ENCODE data around the gene NLRC4. TPM values are rescaled to one million over a fixed set of nuclear protein-coding genes. Genes with fewer than 3 reads are reported as not detected.

The NLRC4 gene
- polyA plus RNA-seq, 1 donor (not counting 4 experiments of a cell fraction or from before 2014, with no cell fraction given): not detected

DNA sequence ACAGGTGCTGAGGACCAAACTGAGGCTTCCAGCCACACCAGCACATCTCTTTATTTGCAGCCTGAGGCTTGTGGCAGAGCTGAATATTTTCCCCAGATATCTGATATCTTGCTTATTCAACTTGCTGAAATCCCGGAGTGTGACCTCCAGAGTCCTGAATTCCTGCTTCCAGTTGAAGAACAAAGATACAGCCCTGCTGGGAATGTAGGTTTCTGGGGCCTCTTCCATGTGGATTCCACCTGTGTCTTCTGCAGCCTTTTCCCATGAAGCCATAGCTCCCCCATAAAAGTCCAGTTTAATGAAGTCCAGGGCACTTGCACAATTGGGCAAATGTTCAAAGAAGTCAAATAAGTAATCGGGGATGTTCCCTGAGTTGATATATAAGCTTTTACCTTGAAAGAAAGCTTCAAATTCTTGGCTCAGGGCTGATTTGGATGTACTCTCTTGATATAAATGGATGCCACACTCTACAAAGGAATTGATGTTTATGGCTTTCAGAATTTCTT, 14.9 kb downstream of the NLRC4 start:
- H3K36me3 ChIP-seq (ENCODE audit: control insufficient read depth in 2 of 2, extremely low read depth in 1 of 2, insufficient read depth in 2 of 2, low read length in 2 of 2): no peaks in the 10 kb centered on the region
- H3K9me3 ChIP-seq (ENCODE audit: control insufficient read depth, low read depth, low read length): no peaks in the 10 kb centered on the region
- H2AFZ ChIP-seq (ENCODE audit: control insufficient read depth, low read length): no peak overlapping the region
- H3K9me1 ChIP-seq (ENCODE audit: control insufficient read depth, extremely low read depth, insufficient read depth, low read length): no peaks in the 10 kb centered on the region
- FAIRE-seq (no peak), DNase-seq (ENCODE audit: low read depth, low spot score) (no peak)
- TF ChIP-seq, protein P1, sequence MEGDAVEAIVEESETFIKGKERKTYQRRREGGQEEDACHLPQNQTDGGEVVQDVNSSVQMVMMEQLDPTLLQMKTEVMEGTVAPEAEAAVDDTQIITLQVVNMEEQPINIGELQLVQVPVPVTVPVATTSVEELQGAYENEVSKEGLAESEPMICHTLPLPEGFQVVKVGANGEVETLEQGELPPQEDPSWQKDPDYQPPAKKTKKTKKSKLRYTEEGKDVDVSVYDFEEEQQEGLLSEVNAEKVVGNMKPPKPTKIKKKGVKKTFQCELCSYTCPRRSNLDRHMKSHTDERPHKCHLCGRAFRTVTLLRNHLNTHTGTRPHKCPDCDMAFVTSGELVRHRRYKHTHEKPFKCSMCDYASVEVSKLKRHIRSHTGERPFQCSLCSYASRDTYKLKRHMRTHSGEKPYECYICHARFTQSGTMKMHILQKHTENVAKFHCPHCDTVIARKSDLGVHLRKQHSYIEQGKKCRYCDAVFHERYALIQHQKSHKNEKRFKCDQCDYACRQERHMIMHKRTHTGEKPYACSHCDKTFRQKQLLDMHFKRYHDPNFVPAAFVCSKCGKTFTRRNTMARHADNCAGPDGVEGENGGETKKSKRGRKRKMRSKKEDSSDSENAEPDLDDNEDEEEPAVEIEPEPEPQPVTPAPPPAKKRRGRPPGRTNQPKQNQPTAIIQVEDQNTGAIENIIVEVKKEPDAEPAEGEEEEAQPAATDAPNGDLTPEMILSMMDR (optimal IDR thresholded peaks at IDR 0.05 in 1 of 3, IDR thresholded peaks at IDR 0.05 in 1 of 3, conservative IDR thresholded peaks at IDR 0.05 in 1 of 3; ENCODE audit: extremely low read depth in 1 of 3, insufficient read depth in 2 of 3, low read length in 3 of 3): no peak
- TF ChIP-seq EZH2 (IDR thresholded peaks at IDR 0.05; ENCODE audit: low read length): no peak
- H3K27ac ChIP-seq (ENCODE audit: control insufficient read depth, insufficient read depth, low read length): no peak overlapping the region
- H3K27me3 ChIP-seq (ENCODE audit: control insufficient read depth, extremely low read depth, insufficient read depth, low read length): no peaks in the 10 kb centered on the region
- H3K4me1 ChIP-seq (ENCODE audit: control insufficient read depth, extremely low read depth, insufficient read depth, low read length): no peaks in the 10 kb centered on the region
- no peaks in the 10 kb centered on the region for H3K79me2 ChIP-seq (ENCODE audit: control insufficient read depth, insufficient read depth, low read length)
- dilution Hi-C loops (cut with MboI; ENCODE audit: extremely low pct_ligation_motif_present, low sequenced_read_pairs): no loop called here
- no peak overlapping the region for H3K4me3 ChIP-seq (ENCODE audit: control insufficient read depth in 2 of 3, extremely low read depth in 1 of 3, insufficient read depth in 2 of 3, low read depth in 1 of 3, low read length in 3 of 3)
- H3K9ac ChIP-seq (ENCODE audit: control insufficient read depth, extremely low read depth, insufficient read depth, low read length): no peak overlapping the region
- no peak overlapping the region for H3K4me2 ChIP-seq (ENCODE audit: control insufficient read depth, extremely low read depth, insufficient read depth, low read depth, low read length)
- H4K20me1 ChIP-seq (ENCODE audit: control insufficient read depth, extremely low read depth, insufficient read depth, low read length): no peaks in the 10 kb centered on the region

GRCh38 chr2:32248299-32248698, 16.4 kb downstream of the NLRC4 start:
- Histone ChIP-seq H3K27me3 (ENCODE audit: control insufficient read depth, extremely low read depth, insufficient read depth, low read length) (no peaks in the 10 kb centered on the region), H3K9me3 (ENCODE audit: control insufficient read depth, low read depth, low read length) (no peaks in the 10 kb centered on the region)
- no peak for FAIRE-seq

More at GRCh38 chr2:32248299-32248698, 16.4 kb downstream of the NLRC4 start:
- Histone ChIP-seq H3K9ac (ENCODE audit: control insufficient read depth, extremely low read depth, insufficient read depth, low read length) (no peak overlapping the region), H3K36me3 (ENCODE audit: control insufficient read depth in 2 of 2, extremely low read depth in 1 of 2, insufficient read depth in 2 of 2, low read length in 2 of 2) (no peaks in the 10 kb centered on the region), H3K27ac (ENCODE audit: control insufficient read depth, insufficient read depth, low read length) (no peak overlapping the region), H3K4me1 (ENCODE audit: control insufficient read depth, extremely low read depth, insufficient read depth, low read length) (no peaks in the 10 kb centered on the region), H4K20me1 (ENCODE audit: control insufficient read depth, extremely low read depth, insufficient read depth, low read length) (no peaks in the 10 kb centered on the region), H3K4me3 (ENCODE audit: control insufficient read depth in 2 of 3, extremely low read depth in 1 of 3, insufficient read depth in 2 of 3, low read depth in 1 of 3, low read length in 3 of 3) (no peak overlapping the region), H3K9me1 (ENCODE audit: control insufficient read depth, extremely low read depth, insufficient read depth, low read length) (no peaks in the 10 kb centered on the region), H3K4me2 (ENCODE audit: control insufficient read depth, extremely low read depth, insufficient read depth, low read depth, low read length) (no peak overlapping the region), H3K79me2 (ENCODE audit: control insufficient read depth, insufficient read depth, low read length) (no peaks in the 10 kb centered on the region), H2AFZ (ENCODE audit: control insufficient read depth, low read length) (no peak overlapping the region)
- dilution Hi-C loops (cut with MboI; ENCODE audit: extremely low pct_ligation_motif_present, low sequenced_read_pairs): no loop called here
- TF ChIP-seq, protein P1 (optimal IDR thresholded peaks at IDR 0.05 in 1 of 3, IDR thresholded peaks at IDR 0.05 in 1 of 3, conservative IDR thresholded peaks at IDR 0.05 in 1 of 3; ENCODE audit: extremely low read depth in 1 of 3, insufficient read depth in 2 of 3, low read length in 3 of 3): no peak
- no peak for TF ChIP-seq EZH2 (IDR thresholded peaks at IDR 0.05; ENCODE audit: low read length)
- no peak for DNase-seq (ENCODE audit: low read depth, low spot score)

All from keratinocyte (primary cell).